A549 (cell line): Measurements from ENCODE around the gene USP34. TPM values are rescaled to one million over a fixed set of nuclear protein-coding genes. Genes with fewer than 3 reads are reported as not detected.

Experiments used
- ATAC-seq, 2 experiments: fragments of 200-7000 bp in 1 of 2; fragments of >200 bp in 1 of 2; cut with Nextera tagmentation in 1 of 2; cut with Tn5 transposase in 1 of 2; 3 replicates each; pipeline versions ENCODE4 v1.8.0 to v1.9.1; 2018 to 2020; ENCODE audit warnings: mild to moderate bottlenecking in 1 of 2, moderate library complexity in 1 of 2
- CTCF ChIA-PET: fragments of 300-600 bp; sonication (Branson Sonifier 250); formaldehyde crosslinking; extraction: SDS; loops from one replicate; lab custom pipeline; 2021; ENCODE audit warnings: antibody characterized with exemption, inconsistent platforms; lab: Yijun Ruan, JAX
- POLR2A ChIA-PET: fragments of 350-600 bp; formaldehyde crosslinking; extraction: SDS; loops from one replicate; lab custom pipeline; 2021; ENCODE audit warnings: antibody characterized with exemption, inconsistent platforms; lab: Yijun Ruan, JAX
- DNase-seq, 2 experiments: peaks; one replicate each; pipeline versions ENCODE4 v3.0.0 to v3.0.0-alpha.2; 2011 to 2016; ENCODE audit warnings: low read depth in 1 of 2, low spot score in 1 of 2
- FAIRE-seq: peaks from 2 replicates; lab custom pipeline; 2011; peaks lifted over from hg19 to GRCh38; lab: Jason Lieb, UNC
- H3K27ac ChIP-seq, 2 experiments: fragments of >200 bp; sonication (Bioruptor Twin); formaldehyde crosslinking; 3 replicates each; pipeline ENCODE4 v1.5.1; 2016 to 2017
- H3K4me1 ChIP-seq: fragments of >200 bp; sonication (Bioruptor Twin); formaldehyde crosslinking; 3 replicates; pipeline ENCODE4 v1.6.1; 2016
- H3K4me2 ChIP-seq: fragments of >200 bp; sonication (Bioruptor Twin); formaldehyde crosslinking; 3 replicates; pipeline ENCODE4 v1.6.1; 2016
- H3K4me3 ChIP-seq: fragments of >200 bp; sonication (Bioruptor Twin); formaldehyde crosslinking; 3 replicates; pipeline ENCODE4 v1.5.1; 2016
- H3K9me3 ChIP-seq: fragments of >200 bp; sonication (Bioruptor Twin); formaldehyde crosslinking; 3 replicates; pipeline ENCODE4 v1.6.1; 2016
- CEBPB ChIP-seq, 2 experiments: fragments of >200 bp in 1 of 2; sonication (Bioruptor Twin) in 1 of 2; formaldehyde crosslinking in 1 of 2; IDR thresholded peaks; 2 replicates each; pipeline ENCODE4 v1.6.1; 2012 to 2016
- CHD2 ChIP-seq: fragments of 150-350 bp; IDR thresholded peaks from 2 replicates; pipeline ENCODE4 v1.6.1; 2014; ENCODE audit warnings: low read length; ENCODE audit not compliant: partially characterized antibody
- CTCF ChIP-seq: fragments of >200 bp; sonication (Bioruptor Twin); formaldehyde crosslinking; IDR thresholded peaks from 3 replicates; pipeline ENCODE4 v1.5.1; 2016
- FOSL2 ChIP-seq, 2 experiments: fragments of 450-650 bp in 1 of 2; fragments of >200 bp in 1 of 2; sonication (Bioruptor Twin) in 1 of 2; formaldehyde crosslinking; IDR thresholded peaks; 2 replicates each; pipeline versions ENCODE4 v1.5.0 to v1.6.1; 2016 to 2020; ENCODE audit warnings: mild to moderate bottlenecking in 1 of 2, moderate library complexity in 1 of 2
- HMGXB4 ChIP-seq: fragments of 250-450 bp; sonication (Bioruptor Pico); IDR thresholded peaks from 2 replicates; pipeline ENCODE4 v1.5.0; 2021; ENCODE audit warnings: mild to moderate bottlenecking, moderate library complexity, borderline replicate concordance
- HOXA7 ChIP-seq: fragments of 250-450 bp; sonication (Bioruptor Pico); IDR thresholded peaks from 2 replicates; pipeline ENCODE4 v1.5.0; 2020; ENCODE audit warnings: mild to moderate bottlenecking, moderate library complexity
- HOXB13 ChIP-seq: fragments of 250-450 bp; sonication (Bioruptor Pico); IDR thresholded peaks from 2 replicates; pipeline ENCODE4 v1.5.0; 2020; ENCODE audit warnings: low read depth, mild to moderate bottlenecking, moderate library complexity
- JUN ChIP-seq, 2 experiments: fragments of >200 bp; sonication (Bioruptor Twin); formaldehyde crosslinking; IDR thresholded peaks; 2 replicates in 1 of 2; 3 replicates in 1 of 2; pipeline ENCODE4 v1.6.1; 2016 to 2017
- KDM1A ChIP-seq: fragments of 200-600 bp; sonication (generic); IDR thresholded peaks from 2 replicates; pipeline ENCODE4 v1.6.1; 2016; ENCODE audit warnings: low read depth, mild to moderate bottlenecking
- MAFK ChIP-seq: fragments of 450-650 bp; IDR thresholded peaks from 2 replicates; pipeline ENCODE4 v1.6.1; 2014; ENCODE audit not compliant: partially characterized antibody
- MAX ChIP-seq: IDR thresholded peaks from 2 replicates; pipeline ENCODE4 v1.6.1; 2012
- MAZ ChIP-seq: fragments of 150-350 bp; IDR thresholded peaks from 2 replicates; pipeline ENCODE4 v1.6.1; 2014; ENCODE audit warnings: antibody characterized with exemption, low read depth, low read length, borderline replicate concordance
- NPAS2 ChIP-seq: fragments of 250-450 bp; sonication (Bioruptor Pico); IDR thresholded peaks from 2 replicates; pipeline ENCODE4 v1.8.0; 2022; ENCODE audit warnings: mild to moderate bottlenecking, moderate library complexity, borderline replicate concordance
- RARB ChIP-seq: fragments of 250-450 bp; sonication (Bioruptor Pico); IDR thresholded peaks from 2 replicates; pipeline ENCODE4 v1.8.0; 2021; ENCODE audit warnings: mild to moderate bottlenecking, moderate library complexity
- RCOR1 ChIP-seq: fragments of 150-350 bp; IDR thresholded peaks from 2 replicates; pipeline ENCODE4 v1.6.1; 2014; ENCODE audit warnings: antibody characterized with exemption, low read length, low read depth
- WGBS: methylation state at CpG from one replicate; pipeline ENCODE4 v1.1.6; 2017; ENCODE audit errors: missing lambda C conversion rate; 5-methylcytosine and 5-hydroxymethylcytosine counted together
- polyA plus RNA-seq, 4 experiments: library from polyadenylated mRNA; depleted of rRNA in 3 of 4; stranded (reverse); fragments of >200 nt; fragmentation: RNase III in 1 of 4; extraction: RNeasy Plus Mini Kit Qiagen cat#74134 plus additional on column Dnase treatment in 1 of 4; gene quantifications; 2 replicates in 3 of 4; 3 replicates in 1 of 4; pipeline ENCODE4 v1.2.3, GENCODE V29; 2011 to 2017

The USP34 gene
- polyA plus RNA-seq, 2 of the 4 experiments (the other 2 are of a cell fraction) = 47.7 to 132 TPM

GRCh38 chr2:61357681-61358080 lies 113.2 kb downstream of the USP34 start (continued):
- TF ChIP-seq CTCF (no peak), HOXA7 (CRISPR knock-in tag) (no peak), NPAS2 (CRISPR knock-in tag) (no peak), RARB (CRISPR knock-in tag) (no peak), CEBPB (IDR thresholded peaks at IDR 0.05) (no peak)

DNA sequence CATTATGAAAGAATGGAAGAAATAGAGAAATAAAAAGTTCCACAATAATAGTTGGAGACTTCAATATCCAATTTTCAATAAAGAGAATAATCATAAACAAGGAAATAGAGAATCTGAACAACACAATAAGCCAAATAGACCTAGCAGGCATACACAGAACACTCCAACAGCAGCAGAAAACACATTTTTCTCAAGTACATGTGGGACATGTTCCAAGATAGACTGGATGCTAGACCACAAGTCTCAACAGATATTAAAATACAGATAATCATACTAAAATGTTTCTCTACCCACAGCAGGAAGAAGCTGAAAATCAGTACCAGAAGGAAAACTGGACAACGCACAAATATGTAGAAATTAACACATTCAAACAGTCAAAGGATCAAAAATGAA lies 113.9 kb downstream of the USP34 start:
- Histone ChIP-seq H3K9me3 (peaks cover 22% of the 10 kb centered on the region), H3K4me2 (no peak overlapping the region), H3K27ac (no peak overlapping the region), H3K4me1 (no peaks in the 10 kb centered on the region), H3K4me3 (no peak overlapping the region)
- no peak for TF ChIP-seq FOSL2 (IDR thresholded peaks at IDR 0.05)
- no peak for TF ChIP-seq FOSL2 (CRISPR knock-in tag; IDR thresholded peaks at IDR 0.05)
- TF ChIP-seq HOXA7 (CRISPR knock-in tag) = no peak
- no peak for TF ChIP-seq HMGXB4 (CRISPR knock-in tag)
- FAIRE-seq = peak; percentile 56
- 95% methylated on average over 1 of the region's 1 CpG for WGBS
- no peak for ATAC-seq
- no peak for DNase-seq
- ChIA-PET POLR2A (no interaction called here), CTCF (no interaction called here)

DNA sequence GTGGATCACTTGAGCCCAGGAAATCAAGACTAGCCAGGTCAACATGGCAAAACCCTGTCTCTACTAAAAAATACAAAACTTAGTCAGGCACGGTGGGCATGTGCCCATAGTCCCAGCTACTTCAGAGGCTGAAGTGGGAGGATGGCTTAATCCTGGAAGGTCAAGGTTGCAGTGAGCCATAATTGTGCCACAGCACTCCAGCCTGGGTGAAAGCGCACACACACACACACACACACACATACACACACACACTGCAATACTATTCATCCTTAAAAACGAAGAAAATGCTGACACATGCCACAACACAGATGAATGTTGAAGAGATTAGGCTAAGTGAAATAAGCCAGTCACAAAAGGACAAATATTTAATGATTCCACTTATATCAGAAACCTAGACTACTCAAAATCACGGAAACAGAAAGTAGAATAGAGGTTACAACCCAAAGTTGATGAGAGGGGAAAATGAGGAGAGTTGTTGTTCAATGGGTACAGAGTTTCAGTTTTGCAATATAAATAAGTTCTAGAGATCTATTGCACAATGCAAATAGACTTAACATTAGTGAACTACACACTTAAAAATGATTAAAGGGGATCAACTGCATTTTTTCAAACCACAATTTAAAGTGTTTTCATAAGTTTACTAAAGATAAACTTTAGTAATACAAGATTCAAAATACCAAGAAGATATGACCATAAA lies 114.5 kb downstream of the USP34 start:
- POLR2A ChIA-PET = no interaction called here
- H3K4me2 ChIP-seq = no peak overlapping the region
- DNase-seq (no peak), ATAC-seq (peak in 1 of 2 experiments; percentile 40; a peak in 2 of 6 replicates), FAIRE-seq (no peak)
- H3K4me3 ChIP-seq = no peak overlapping the region
- CTCF ChIA-PET = interaction anchor here (0.6 kb wide), 1 partner anchor 75 kb away, joined by 3 read pairs; no protein-coding TSS in a partner anchor
- peaks cover 22% of the 10 kb centered on the region for H3K9me3 ChIP-seq
- 87% methylated on average over 4 of the region's 4 CpGs for WGBS
- no peak for TF ChIP-seq RCOR1
- peak in 1 of 2 experiments; percentile 10; a peak in 2 of 4 replicates for TF ChIP-seq CEBPB (IDR thresholded peaks at IDR 0.05)
- TF ChIP-seq MAFK = peak; percentile 65
- H3K27ac ChIP-seq = no peak overlapping the region
- no peaks in the 10 kb centered on the region for H3K4me1 ChIP-seq

- ATAC-seq = no peak
- Histone ChIP-seq H3K4me2 (no peak overlapping the region), H3K27ac (no peak overlapping the region), H3K4me1 (no peaks in the 10 kb centered on the region)
- no peak for FAIRE-seq
- no peak for DNase-seq
- CTCF ChIA-PET = no interaction called here
- POLR2A ChIA-PET = no interaction called here
- TF ChIP-seq HOXB13 (no peak), JUN (IDR thresholded peaks at IDR 0.05) (no peak), MAX (no peak), MAZ (no peak), KDM1A (no peak), CHD2 (no peak)
- TF ChIP-seq, all 56 proteins: peak for 0
- H3K4me3 ChIP-seq = no peak overlapping the region
- WGBS = 94% methylated on average over 4 of the region's 4 CpGs
- H3K9me3 ChIP-seq = peaks cover 22% of the 10 kb centered on the region
Observed at GRCh38 chr2:61354543-61355197, 116.2 kb downstream of the USP34 start.
